Stomach smooth muscle (tissue), 2 donors: ENCODE data around the gene CDHR3.

Source experiments
- H3K27ac ChIP-seq: one replicate; pipeline ENCODE4 v1.7.0; 2013; ENCODE audit warnings: mild to moderate bottlenecking, low read length, inconsistent platforms
- H3K27me3 ChIP-seq, 2 donors: one replicate each; pipeline ENCODE4 v1.7.0; 2013; ENCODE audit warnings: low read length in 2 of 2; ENCODE audit not compliant: insufficient read depth in 2 of 2, control insufficient read depth in 1 of 2
- H3K36me3 ChIP-seq, 2 donors: one replicate each; pipeline ENCODE4 v1.7.0; 2013; ENCODE audit warnings: low read length in 2 of 2; ENCODE audit not compliant: control insufficient read depth in 2 of 2, insufficient read depth in 2 of 2
- H3K4me1 ChIP-seq: one replicate; pipeline ENCODE4 v1.7.0; 2013; ENCODE audit warnings: low read length; ENCODE audit not compliant: control insufficient read depth, insufficient read depth
- H3K4me3 ChIP-seq, 2 donors: one replicate each; pipeline ENCODE4 v1.7.0; 2013; ENCODE audit warnings: low read length in 2 of 2
- H3K9ac ChIP-seq, 2 donors: one replicate each; pipeline ENCODE4 v1.7.0; 2013; ENCODE audit warnings: low read length in 2 of 2, mild to moderate bottlenecking in 1 of 2
- H3K9me3 ChIP-seq, 2 donors: one replicate each; pipeline ENCODE4 v1.7.0; 2013; ENCODE audit warnings: low read length in 2 of 2; ENCODE audit not compliant: control insufficient read depth in 2 of 2
- donor health status: healthy.
- donor health status: Pancreatic carcinoma.

Gene CDHR3

DNA sequence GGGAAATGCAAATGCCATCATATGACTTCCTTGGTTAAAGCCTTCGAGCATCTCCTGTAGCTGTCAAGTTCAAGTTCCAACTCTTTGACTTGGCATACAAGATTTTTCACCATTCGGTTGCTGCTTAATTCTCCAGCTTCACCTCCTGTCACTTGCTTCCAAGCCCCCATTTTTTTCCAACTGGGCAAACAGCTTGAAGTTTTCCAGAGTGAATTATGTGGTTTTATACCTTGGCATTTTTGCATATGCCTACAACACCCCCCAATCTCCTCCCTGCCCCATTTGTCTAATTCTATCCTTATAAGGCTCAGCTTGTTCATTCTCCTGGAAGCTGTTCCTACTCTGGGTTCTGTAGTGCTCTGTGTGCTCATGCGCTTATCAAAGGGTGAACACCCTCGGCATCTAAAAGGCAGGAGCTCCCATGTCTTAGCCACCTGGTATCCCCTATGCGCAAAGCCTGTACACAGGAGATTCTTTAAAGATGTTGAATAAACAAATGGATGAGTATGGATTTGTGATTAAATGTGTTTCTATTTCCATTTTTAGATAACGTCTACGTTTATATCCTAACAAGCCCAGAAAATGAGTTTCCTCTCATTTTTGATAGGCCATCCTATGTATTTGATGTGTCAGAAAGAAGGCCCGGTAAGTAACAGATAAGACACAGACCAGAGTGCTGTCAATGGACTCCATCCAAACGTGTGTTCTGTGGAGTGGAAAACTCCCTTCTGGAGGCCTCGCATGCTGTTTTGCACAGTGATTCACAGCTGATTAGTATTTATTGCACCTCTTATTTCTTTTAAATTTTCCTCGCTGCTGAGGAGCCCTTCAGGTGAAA, 52.5 kb downstream of the CDHR3 start:
- no peak overlapping the region for H3K4me3 ChIP-seq
- H3K4me1 ChIP-seq, result peaks cover 32% of the 10 kb centered on the region
- no peaks in the 10 kb centered on the region for H3K9me3 ChIP-seq
- H3K36me3 ChIP-seq, result peaks cover 2 to 13% of the 10 kb centered on the region in 2 donors
- H3K27ac ChIP-seq, result peak overlapping the region; percentile 49
- no peaks in the 10 kb centered on the region for H3K27me3 ChIP-seq
- peak overlapping the region; percentile 1 to 3 for H3K9ac ChIP-seq

DNA sequence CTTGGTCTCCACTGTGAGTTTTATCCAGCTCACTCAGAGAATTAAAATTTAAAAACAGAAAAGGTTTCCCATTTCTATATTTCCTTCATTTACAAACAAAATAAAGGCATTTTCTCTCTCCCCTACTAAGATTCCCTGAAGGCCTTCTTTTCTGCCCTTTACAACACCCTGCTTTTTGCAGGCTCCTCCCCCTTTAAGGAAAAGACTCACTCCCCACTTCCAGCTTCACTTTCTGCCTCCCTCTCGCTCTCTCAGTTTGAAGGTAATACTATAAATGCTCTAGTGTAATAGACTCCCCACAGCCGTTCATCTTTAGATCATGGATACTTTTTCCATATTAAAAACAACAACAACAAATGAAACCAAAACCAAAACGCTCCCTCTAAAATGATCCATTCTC, 53.3 kb downstream of the CDHR3 start:
- Histone ChIP-seq H3K4me1 (peaks cover 34% of the 10 kb centered on the region), H3K27me3 (no peaks in the 10 kb centered on the region), H3K36me3 (peaks cover 2 to 13% of the 10 kb centered on the region in 2 donors), H3K4me3 (no peak overlapping the region), H3K9me3 (no peaks in the 10 kb centered on the region), H3K27ac (peak overlapping the region; percentile 49), H3K9ac (peak overlapping the region; percentile 1 to 3)

DNA sequence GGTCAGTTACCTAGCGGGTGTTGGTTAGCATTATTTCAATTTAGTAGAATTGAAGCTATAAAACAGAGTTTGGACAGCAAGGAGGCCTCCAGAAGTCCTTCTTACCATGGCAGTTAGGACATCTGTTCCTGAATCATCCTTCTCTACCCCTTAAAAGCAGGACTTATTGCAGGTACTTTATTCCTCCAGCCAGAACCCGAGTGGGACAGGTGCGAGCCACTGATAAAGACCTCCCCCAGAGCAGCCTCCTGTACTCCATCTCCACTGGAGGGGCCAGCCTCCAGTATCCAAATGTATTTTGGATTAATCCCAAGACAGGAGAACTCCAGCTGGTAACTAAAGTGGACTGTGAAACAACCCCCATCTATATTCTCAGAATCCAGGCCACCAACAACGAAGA, 54.6 kb downstream of the CDHR3 start:
- H3K27me3 ChIP-seq, result no peaks in the 10 kb centered on the region
- H3K4me3 ChIP-seq, result no peak overlapping the region
- H3K9me3 ChIP-seq, result no peaks in the 10 kb centered on the region
- no peak overlapping the region for H3K9ac ChIP-seq
- H3K27ac ChIP-seq, result no peak overlapping the region
- peaks cover 33% of the 10 kb centered on the region for H3K4me1 ChIP-seq
- H3K36me3 ChIP-seq, result peaks cover 2 to 11% of the 10 kb centered on the region in 2 donors

DNA sequence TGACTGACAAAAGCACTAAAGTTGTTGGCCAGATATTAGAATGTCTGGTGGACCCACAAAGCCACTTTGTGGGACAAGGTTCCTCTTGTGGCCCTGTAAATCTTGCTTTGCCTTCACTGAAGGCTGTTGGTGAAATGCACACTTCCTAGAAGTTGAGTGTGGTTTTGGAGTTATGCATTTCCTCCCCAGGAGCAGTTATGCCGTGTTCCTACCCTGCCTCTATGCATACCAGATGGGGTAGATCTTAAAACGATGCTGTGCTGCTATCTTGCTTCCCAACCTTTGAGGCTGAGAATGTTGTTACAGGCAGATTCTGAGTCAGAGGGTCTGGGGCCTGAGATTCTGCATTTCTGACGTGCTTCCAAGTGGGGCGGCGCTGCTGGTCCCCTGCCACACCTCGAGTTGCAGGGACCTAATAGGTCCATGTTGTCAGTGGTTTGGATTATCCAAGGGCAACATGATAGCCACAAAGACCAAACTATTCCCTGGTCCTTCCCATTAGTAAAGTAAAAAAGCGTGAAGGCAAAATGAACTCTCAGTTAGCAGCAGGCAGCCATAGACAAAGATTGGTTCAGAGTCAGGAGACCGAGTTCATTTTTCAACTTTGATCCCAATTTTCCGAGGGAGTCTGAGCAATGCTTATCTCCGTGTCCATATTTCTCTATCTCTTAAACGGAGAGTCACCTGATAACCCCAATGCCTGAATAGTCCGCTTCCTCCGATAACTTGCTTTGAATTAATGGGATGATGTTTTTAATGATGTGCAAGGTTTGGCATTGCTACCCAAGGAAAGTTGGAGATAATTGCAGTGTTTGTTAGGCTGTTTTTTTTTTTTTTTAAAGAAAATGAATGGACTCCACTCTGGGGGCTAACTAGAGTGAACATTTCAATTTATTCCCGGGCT, 55.8 kb downstream of the CDHR3 start:
- no peak overlapping the region for H3K9ac ChIP-seq
- H3K27me3 ChIP-seq, result no peaks in the 10 kb centered on the region
- H3K27ac ChIP-seq, result no peak overlapping the region
- H3K9me3 ChIP-seq, result no peaks in the 10 kb centered on the region
- H3K4me1 ChIP-seq, result peaks cover 23% of the 10 kb centered on the region
- H3K4me3 ChIP-seq, result no peak overlapping the region
- peaks cover 11 to 16% of the 10 kb centered on the region in 2 donors for H3K36me3 ChIP-seq

DNA sequence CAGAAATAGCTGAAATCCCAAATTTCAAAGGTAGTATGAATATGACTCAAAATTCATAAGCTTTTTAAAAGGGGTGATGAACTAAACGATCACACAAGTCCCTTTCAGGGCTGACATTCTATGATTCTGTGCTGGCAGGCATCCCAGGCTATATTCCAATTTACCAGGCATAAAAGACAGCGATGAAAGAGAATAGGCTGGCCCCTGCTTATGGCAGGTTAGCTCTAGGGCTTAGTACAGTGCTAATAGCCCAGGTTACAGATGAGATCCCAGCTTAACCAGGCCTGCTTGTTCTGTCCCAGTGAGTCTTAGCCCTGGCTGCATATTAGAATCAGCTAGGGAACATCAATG, 56.4 kb downstream of the CDHR3 start:
- peaks cover 15 to 21% of the 10 kb centered on the region in 2 donors for H3K36me3 ChIP-seq
- no peaks in the 10 kb centered on the region for H3K9me3 ChIP-seq
- peaks cover 23% of the 10 kb centered on the region for H3K4me1 ChIP-seq
- no peak overlapping the region for H3K9ac ChIP-seq
- no peak overlapping the region for H3K27ac ChIP-seq
- no peak overlapping the region for H3K4me3 ChIP-seq
- H3K27me3 ChIP-seq, result no peaks in the 10 kb centered on the region

DNA sequence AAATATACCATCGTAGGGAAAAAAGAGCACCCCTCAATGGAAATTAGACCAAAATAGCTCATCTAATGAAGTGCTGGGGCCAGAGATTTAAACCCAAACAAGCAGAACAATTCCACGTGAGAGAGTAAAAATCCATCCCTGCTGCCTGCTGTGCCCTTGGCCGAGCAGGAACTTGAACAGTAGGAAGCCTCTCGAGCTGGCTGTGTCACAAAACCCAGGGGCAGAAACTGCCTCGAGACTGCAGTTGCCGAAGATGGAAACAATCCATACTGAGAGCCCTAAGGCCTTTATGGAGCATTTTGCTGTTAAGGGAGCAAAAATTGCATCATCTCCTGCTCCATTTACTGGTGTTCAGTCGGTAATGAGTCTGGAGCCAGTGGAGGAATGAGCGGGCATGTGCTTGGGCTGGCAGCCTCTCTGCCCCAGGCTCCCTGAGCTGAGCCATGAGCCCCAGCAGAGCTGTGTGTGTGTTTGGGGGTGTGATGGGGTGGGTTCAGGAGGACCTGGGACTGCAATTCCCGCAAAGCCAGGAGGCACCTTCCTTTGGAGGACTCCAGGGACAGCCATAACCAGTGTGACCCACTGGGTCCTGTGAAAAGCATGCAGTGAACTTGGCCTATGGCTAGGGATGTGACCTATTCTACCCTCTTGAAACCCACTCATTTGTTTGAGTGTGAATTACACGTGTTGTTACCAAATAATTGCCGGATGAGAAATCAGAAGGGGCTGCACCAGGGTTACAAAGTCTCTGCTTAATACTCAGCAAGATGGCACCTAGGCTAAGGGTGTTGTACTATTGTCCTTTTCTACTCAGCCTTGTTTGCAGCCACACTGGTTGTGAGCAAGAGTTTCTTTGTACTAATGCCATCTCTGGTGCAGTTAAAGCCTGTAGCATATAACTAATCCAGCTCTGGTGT, 58.3 kb downstream of the CDHR3 start:
- H3K9ac ChIP-seq, result peak overlapping the region in 1 of 2 donors; percentile 44
- peaks cover 17 to 22% of the 10 kb centered on the region in 2 donors for H3K36me3 ChIP-seq
- peaks cover 10% of the 10 kb centered on the region for H3K4me1 ChIP-seq
- no peaks in the 10 kb centered on the region for H3K9me3 ChIP-seq
- H3K27me3 ChIP-seq, result no peaks in the 10 kb centered on the region
- peak overlapping the region; percentile 41 for H3K27ac ChIP-seq
- no peak overlapping the region for H3K4me3 ChIP-seq

DNA sequence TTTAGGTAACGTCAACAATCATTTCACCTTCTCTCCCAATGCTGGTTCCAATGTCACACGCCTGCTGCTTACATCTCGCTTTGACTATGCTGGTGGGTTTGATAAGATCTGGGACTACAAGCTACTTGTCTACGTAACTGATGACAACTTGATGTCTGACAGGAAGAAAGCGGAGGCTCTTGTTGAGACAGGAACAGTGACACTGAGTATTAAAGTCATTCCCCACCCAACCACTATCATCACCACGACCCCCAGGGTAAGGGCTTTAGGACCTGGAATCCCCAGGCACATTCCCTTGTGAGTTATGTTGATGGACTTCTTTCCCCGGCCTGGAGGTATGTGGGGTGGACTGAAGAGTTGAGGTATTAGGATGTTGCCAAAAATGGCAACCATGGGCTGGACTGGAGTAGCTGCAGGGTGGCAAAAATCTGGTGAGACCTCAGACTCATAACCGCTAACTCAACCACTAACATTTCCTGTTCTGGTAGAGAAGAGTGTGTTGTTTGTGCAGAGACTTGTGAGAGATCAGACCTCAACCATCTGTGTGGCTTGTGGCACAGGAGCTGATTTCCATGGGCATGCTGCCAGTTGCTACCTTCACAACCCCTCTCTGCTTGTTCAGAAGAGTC, 59.2 kb downstream of the CDHR3 start:
- peaks cover 21 to 25% of the 10 kb centered on the region in 2 donors for H3K36me3 ChIP-seq
- no peaks in the 10 kb centered on the region for H3K27me3 ChIP-seq
- no peak overlapping the region for H3K27ac ChIP-seq
- H3K9me3 ChIP-seq, result no peaks in the 10 kb centered on the region
- H3K4me1 ChIP-seq, result peaks cover 10% of the 10 kb centered on the region
- no peak overlapping the region for H3K9ac ChIP-seq
- H3K4me3 ChIP-seq, result no peak overlapping the region

DNA sequence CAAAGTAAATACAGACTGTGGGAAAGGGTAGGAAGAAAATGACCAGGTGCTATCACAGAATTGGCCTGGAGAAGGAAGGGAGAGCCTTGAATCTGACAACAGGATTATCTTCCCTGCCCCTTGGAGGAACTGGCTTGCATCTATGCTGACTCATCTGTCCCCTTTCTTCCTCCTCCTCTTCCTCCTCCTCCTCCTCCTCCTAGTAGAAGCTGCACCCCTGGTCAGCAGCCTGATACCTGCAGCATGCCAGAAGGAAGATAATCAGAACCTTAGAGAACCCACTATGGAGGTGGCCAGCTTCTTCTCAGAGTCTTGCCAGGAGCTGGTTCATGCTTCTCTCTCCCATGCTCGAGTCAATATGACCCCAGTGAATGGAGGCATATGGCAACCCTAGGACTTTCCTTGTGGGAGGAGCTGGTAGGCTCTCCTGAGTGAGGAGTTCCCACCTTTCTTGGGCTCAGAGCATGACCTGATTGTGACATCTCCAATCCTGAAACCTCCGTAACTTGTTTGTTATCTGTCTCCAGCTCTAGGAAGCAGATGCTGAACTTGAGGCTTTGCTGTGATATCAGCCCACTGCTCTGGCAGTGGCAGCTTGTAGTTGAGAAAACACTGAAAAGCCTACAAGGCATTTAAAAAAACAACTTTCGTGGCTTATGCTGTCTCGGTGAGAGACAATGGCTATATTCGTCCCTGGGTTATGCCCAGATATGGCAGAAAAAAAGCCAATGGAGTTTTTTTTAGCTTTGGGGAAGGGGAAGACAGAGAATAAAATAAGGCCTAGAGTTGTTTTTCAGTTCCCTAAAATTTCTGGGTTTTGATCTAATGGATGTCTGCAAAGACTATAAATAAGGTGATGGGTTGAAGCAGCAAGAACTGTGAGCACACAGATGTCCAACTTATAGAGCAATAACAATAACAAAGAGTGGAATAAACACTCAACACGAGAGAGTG, 60.6 kb downstream of the CDHR3 start:
- Histone ChIP-seq H3K27ac (no peak overlapping the region), H3K4me3 (no peak overlapping the region), H3K27me3 (no peaks in the 10 kb centered on the region), H3K36me3 (peaks cover 18 to 21% of the 10 kb centered on the region in 2 donors), H3K9ac (no peak overlapping the region), H3K4me1 (peaks cover 10% of the 10 kb centered on the region), H3K9me3 (no peaks in the 10 kb centered on the region)

DNA sequence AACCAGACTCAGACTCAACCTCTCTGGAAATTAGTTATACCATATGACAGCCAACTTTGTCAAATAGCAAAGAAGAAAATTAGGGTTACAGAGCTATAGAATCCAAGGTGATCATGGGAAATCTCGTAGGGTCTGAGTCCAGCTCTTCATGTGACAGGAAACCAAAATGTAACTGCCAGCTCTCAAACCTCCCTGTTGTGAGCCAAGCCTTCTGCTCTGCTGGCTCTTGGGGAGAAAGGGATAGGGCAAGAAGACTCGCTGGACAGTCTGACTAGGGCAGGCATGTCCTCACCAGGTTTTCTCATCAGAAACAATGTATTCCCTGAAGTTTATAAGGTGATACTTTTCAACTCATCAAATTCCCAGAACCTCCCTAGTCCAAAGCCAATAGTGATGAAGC, 63.0 kb downstream of the CDHR3 start:
- H3K4me1 ChIP-seq, result peaks cover 12% of the 10 kb centered on the region
- H3K9me3 ChIP-seq, result no peaks in the 10 kb centered on the region
- H3K9ac ChIP-seq, result no peak overlapping the region

More for the DNA sequence above, 63.0 kb downstream of the CDHR3 start:
- Histone ChIP-seq H3K27me3 (no peaks in the 10 kb centered on the region), H3K27ac (no peak overlapping the region), H3K36me3 (peaks cover 16 to 24% of the 10 kb centered on the region in 2 donors), H3K4me3 (no peak overlapping the region)
